Prostate gland (tissue), 2 donors: Measurements from ENCODE around the gene COL11A1. TPM values are rescaled to one million over a fixed set of nuclear protein-coding genes. Genes with fewer than 3 reads are reported as not detected.
A peak's percentile ranks its signal among the peaks of the same experiment; 100 is the strongest.

Experiments used
- DNase-seq: peaks from one replicate; pipeline ENCODE4 v3.0.0-alpha.2; 2019; ENCODE audit warnings: low spot score
- H3K27ac ChIP-seq, 2 donors: fragments of 200-600 bp; sonication (generic); 2 replicates each; pipeline ENCODE4 v1.5.1; 2017 to 2019
- H3K27me3 ChIP-seq: fragments of 200-600 bp; sonication (generic); replicated peaks from 2 replicates; pipeline ENCODE4 v1.5.1; 2019; ENCODE audit not compliant: insufficient read depth
- H3K36me3 ChIP-seq, 2 donors: fragments of 200-600 bp; sonication (generic); 1 replicate in 1 of 2; 2 replicates in 1 of 2; pipeline versions ENCODE4 v1.5.1 to v1.8.1; 2017 to 2019
- H3K4me1 ChIP-seq: fragments of 200-600 bp; sonication (generic); replicated peaks from 2 replicates; pipeline ENCODE4 v1.5.1; 2019
- H3K4me3 ChIP-seq, 2 donors: fragments of 200-600 bp; sonication (generic); 2 replicates each; pipeline ENCODE4 v1.5.1; 2017 to 2019
- H3K9me3 ChIP-seq: fragments of 200-600 bp; sonication (generic); 2 replicates; pipeline ENCODE4 v1.5.1; 2017
- CTCF ChIP-seq, 4 experiments: fragments of 200-600 bp in 2 of 4; fragments of 450-650 bp in 2 of 4; sonication (generic) in 2 of 4; IDR thresholded peaks; 1 replicate in 3 of 4; 2 replicates in 1 of 4; pipeline ENCODE4 v1.5.1; 2016 to 2019; ENCODE audit warnings: antibody characterized with exemption in 4 of 4, mild to moderate bottlenecking in 2 of 4, moderate library complexity in 2 of 4
- POLR2A ChIP-seq: fragments of 450-650 bp; IDR thresholded peaks from one replicate; pipeline ENCODE4 v1.6.1; 2016; ENCODE audit warnings: antibody characterized with exemption, mild to moderate bottlenecking
- POLR2AphosphoS5 ChIP-seq: sonication (generic); formaldehyde crosslinking; IDR thresholded peaks from one replicate; pipeline ENCODE4 v1.6.1; 2017; ENCODE audit warnings: antibody characterized with exemption
- WGBS: methylation state at CpG from one replicate; pipeline ENCODE4 v1.1.5; 2018; 5-methylcytosine and 5-hydroxymethylcytosine counted together
- intact Hi-C: fragments of 100-400 bp; cut with DNase I; formaldehyde crosslinking; loops from one replicate; pipeline ENCODE4 v1.14.2; 2022
- total RNA-seq, 2 donors: library from RNA; depleted of rRNA; stranded (reverse); fragments of >200 nt; gene quantifications; one replicate each; pipeline ENCODE4 v1.1.0, GENCODE V29; 2016

The COL11A1 gene
- total RNA-seq = under 1 TPM in 1 of 2 donors, not detected in 1; 0.51 TPM

GRCh38 chr1:103108376-103109150 is at the start of gene COL11A1:
TSS of gene COL11A1 (minus strand) at chr1:103108522. CDS start at chr1:103108178, 344 bp downstream.
- H3K27me3 ChIP-seq = no peaks in the 10 kb centered on the region
- no peak for DNase-seq
- intact Hi-C loops = loop anchor here (10.0 kb wide), 2 partner anchors 356 to 406 kb away; no protein-coding TSS in a partner anchor
- H3K27ac ChIP-seq = no peak within 1 kb of the TSS
- WGBS = 5% methylated on average over 33 of the region's 34 CpGs
- peaks cover 5% of the 10 kb centered on the region for H3K4me1 ChIP-seq
- H3K36me3 ChIP-seq = no peaks in the 10 kb centered on the region
- TF ChIP-seq CTCF (IDR thresholded peaks at IDR 0.05) (no peak), POLR2A (no peak), POLR2AphosphoS5 (no peak)
- H3K9me3 ChIP-seq = no peaks in the 10 kb centered on the region
- H3K4me3 ChIP-seq = peak within 1 kb of the TSS; percentile 4 to 16

- H3K36me3 ChIP-seq = no peaks in the 10 kb centered on the region
- H3K27me3 ChIP-seq = no peaks in the 10 kb centered on the region
- H3K27ac ChIP-seq = no peak overlapping the region
- DNase-seq = no peak
- TF ChIP-seq CTCF (IDR thresholded peaks at IDR 0.05) (no peak), POLR2A (no peak), POLR2AphosphoS5 (no peak)
- H3K4me3 ChIP-seq = no peak overlapping the region
- intact Hi-C loops = no loop called here
- H3K4me1 ChIP-seq = no peaks in the 10 kb centered on the region
- WGBS = 42% methylated on average over 4 of the region's 4 CpGs
- H3K9me3 ChIP-seq = no peaks in the 10 kb centered on the region
Observed at GRCh38 chr1:103156966-103157365, 48.6 kb upstream of the COL11A1 start.

- Histone ChIP-seq H3K4me3 (no peak overlapping the region), H3K4me1 (no peaks in the 10 kb centered on the region), H3K9me3 (no peaks in the 10 kb centered on the region), H3K27ac (no peak overlapping the region), H3K27me3 (no peaks in the 10 kb centered on the region), H3K36me3 (no peaks in the 10 kb centered on the region)
- DNase-seq = no peak
- TF ChIP-seq POLR2AphosphoS5 (no peak), CTCF (IDR thresholded peaks at IDR 0.05) (no peak), POLR2A (no peak)
- intact Hi-C loops = no loop called here
Observed at GRCh38 chr1:103146166-103146565, 37.8 kb upstream of the COL11A1 start.

- Histone ChIP-seq H3K27me3 (no peaks in the 10 kb centered on the region), H3K4me3 (no peak overlapping the region), H3K4me1 (no peaks in the 10 kb centered on the region), H3K36me3 (no peaks in the 10 kb centered on the region), H3K27ac (no peak overlapping the region), H3K9me3 (no peaks in the 10 kb centered on the region)
- no peak for DNase-seq
- WGBS = 23% methylated on average over 1 of the region's 1 CpG
- TF ChIP-seq POLR2A (no peak), POLR2AphosphoS5 (no peak), CTCF (IDR thresholded peaks at IDR 0.05) (no peak)
- intact Hi-C loops = no loop called here
Observed at GRCh38 chr1:103145449-103145848, 37.1 kb upstream of the COL11A1 start.

GRCh38 chr1:103144681-103145080 is 36.4 kb upstream of the COL11A1 start:
- intact Hi-C loops = no loop called here
- Histone ChIP-seq H3K4me3 (no peak overlapping the region), H3K36me3 (no peaks in the 10 kb centered on the region), H3K4me1 (no peaks in the 10 kb centered on the region), H3K27ac (no peak overlapping the region), H3K27me3 (no peaks in the 10 kb centered on the region), H3K9me3 (no peaks in the 10 kb centered on the region)
- DNase-seq = no peak
- TF ChIP-seq POLR2AphosphoS5 (no peak), POLR2A (no peak), CTCF (IDR thresholded peaks at IDR 0.05) (no peak)
- 86% methylated on average over 2 of the region's 2 CpGs for WGBS
